ENCODE data around the gene MRPS25.

GRCh38 chr3:15010664-15011063, 54.5 kb downstream of the MRPS25 start:
- no peak for TF ChIP-seq CTCF (IDR thresholded peaks at IDR 0.05; ENCODE audit: poor library complexity, severe bottlenecking)
- TF ChIP-seq SMC3 (conservative IDR thresholded peaks at IDR 0.05; ENCODE audit: poor library complexity): no peak
